Stimulated activated CD4-positive, alpha-beta T cell treated with anti-CD3 and anti-CD28 coated beads, Interleukin-4, amount 100 ng/mL, for 1 hour (primary cell): ENCODE measurements around the gene SDHA.
"Not testable (repeated sequence)": the region's sequence is repeated elsewhere in the genome, so short reads cannot be mapped to it uniquely, and the experiment has no call there.

Source experiments
- DNase-seq: peaks from one replicate; pipeline ENCODE4 v3.0.0-alpha.2; 2020

The SDHA gene

DNA sequence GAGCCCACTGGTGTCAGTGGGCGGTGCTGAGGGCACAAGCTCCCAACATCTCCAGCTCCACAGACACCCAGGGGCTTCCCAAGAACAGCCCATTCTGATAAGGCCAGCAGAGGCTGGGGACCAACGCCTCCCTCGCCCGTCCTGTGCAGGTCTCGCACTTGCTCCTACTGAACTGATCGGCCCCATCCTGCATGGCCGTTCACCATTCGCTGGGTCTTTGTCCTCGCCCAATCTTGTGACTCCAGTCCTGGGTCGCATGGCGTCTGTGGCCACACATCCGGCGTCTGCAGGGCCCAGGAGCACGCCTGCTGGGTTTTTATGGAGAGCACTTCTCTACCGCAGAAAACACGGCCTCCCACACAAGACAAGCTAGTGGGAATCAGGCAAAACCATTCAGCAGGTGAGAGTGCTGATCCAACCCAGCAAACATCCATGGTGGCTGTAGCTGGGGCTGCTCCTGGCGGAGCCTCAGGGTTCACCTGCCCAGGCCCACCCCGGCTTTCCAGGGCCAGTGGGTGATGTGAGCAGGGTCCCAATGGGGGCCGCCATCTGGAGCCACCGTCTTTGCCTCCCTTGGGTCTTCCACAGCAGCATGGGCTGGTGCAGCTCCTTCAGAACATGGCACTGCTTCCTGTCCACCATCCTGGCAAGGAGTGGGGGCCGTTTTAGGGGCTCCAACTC lies 19.5 kb upstream of the SDHA start:
- DNase-seq: no peak

DNA sequence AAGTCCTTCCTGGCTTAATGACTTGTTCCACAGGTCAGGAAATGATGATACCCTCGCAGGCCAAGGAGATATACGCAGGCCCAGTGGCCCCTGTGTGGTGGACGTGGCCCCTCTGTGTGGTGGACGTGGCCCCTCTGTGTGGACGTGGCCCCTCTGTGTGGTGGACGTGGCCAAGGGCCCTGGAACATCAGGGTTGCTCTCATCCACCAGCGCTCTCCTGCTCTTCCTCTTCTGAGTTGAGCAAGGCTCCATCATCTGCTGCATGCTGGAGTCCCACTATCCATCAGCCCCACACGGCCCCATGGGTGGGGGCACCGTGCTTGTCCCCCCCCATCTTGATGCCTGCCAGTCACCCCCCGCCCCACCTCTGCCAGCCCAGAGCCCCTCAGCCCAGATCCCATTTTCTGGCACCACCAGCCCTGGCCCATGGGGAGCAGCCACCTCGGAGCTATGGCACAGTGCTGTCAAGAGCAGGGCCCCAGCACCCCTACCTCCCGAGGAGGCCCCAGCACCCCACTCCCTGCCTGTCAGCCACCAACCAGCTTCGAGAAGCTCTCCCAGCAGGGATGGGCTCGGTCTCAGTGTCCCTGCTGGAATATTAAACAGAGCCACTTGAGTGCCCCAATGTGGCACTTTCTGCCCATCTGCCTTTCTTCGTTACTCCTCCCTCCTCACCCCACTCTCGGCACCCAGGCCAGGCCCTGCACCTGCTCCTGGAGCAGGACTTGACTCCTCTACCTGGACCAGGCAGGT lies 18.7 kb upstream of the SDHA start:
- no peak for DNase-seq

DNA sequence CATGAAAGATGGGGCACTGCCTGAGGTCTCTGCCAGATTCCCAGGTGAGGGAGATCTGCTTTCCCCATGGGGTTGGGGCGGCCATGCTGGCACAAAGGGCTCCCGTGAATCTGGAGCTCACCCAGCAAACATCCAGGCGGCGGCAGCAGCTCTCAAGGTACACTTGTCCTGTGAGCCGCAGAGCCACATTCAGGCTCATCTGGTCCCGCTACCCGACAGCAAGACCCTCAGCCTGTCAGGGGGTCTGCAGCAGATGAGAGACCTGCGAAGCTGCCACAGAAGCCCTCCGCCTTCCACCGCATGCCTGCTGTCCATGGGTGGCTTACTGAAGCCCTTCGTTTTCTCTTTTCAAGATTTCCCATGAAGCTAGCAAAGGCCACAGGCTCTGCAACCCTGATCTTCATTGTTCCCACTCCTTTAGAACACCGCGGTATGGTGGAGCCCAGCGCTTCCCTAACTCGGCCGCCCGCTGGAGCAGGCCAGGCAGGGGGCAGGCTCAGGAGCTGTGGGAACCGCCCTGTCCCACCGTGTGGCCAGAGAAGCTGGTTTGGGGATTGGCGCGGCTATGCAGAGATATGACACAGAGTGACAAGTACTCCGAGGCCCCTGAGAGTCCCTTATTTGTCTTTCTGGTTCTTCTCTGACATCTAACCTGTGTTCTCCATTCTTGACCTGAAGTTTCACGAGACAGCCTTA lies 18.0 kb upstream of the SDHA start:
- DNase-seq: no peak

DNA sequence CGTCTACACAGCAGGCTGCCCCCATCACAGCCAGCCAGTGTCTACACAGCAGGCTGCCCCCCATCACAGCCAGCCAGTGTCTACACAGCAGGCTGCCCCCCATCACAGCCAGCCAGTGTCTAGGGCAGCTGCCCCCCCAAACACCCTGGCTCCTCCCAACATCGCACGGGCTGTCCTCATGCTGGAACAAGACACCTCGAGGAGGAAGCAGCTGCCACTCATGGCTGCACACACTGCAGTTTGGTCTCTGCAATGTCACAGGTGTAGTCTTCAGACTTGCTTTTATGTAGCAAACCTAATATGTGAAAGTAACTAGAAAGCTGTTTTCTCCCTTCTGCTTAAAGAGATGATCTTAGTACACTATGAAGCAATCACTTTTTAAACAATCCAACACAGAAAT lies 17.1 kb upstream of the SDHA start:
- DNase-seq: no peak

DNA sequence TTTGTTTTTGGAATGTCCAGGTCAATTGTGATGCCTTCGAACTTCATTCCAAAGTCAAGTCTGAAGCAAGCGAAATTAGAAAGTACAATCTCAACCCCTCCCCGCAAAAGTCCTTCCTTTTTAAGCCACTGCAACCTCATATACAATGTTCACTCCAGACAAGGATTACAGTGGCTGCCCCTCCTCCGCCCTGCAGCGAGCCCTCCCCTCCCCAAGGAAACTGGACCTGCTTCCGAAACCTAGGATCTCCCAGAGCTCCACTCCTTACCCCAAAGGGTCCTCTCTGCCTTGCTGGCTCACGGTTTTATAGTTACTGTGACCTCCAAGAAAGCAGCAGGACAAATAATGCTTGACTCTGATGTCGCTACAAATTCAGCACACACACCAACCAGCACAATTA lies 16.4 kb upstream of the SDHA start:
- no peak for DNase-seq

DNA sequence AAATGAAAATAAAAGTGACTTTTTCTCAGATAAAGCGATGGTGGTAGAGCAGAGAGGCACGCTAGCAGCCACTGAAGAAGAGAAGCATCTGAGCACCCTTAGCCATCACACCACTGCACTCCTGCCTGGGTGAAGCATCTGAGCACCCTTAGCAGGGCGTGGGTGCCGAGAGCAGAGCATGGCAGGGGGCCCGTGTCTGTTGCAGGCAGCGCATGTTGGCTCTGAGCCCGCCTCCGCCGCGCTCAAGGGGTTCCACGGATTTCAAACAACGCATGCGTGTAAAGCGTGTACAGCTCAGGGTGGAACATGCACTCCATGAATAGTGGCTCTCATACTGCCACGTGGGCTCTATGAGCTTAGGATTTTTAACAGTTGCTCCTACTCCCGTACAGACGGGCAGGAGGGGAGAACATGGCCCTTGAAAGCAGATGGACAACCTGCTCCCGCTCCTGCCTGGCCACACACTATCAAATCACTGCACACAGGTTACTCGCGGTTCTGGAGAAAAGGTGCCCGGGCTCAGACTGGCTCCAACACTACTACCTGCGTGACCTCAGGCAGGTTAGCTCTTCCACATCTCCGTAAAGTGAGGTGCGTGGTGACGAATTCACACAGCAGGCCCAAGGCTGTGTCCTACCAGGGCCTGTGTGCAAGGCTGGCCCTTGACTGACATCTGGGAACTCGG lies 14.7 kb upstream of the SDHA start:
- DNase-seq: no peak

DNA sequence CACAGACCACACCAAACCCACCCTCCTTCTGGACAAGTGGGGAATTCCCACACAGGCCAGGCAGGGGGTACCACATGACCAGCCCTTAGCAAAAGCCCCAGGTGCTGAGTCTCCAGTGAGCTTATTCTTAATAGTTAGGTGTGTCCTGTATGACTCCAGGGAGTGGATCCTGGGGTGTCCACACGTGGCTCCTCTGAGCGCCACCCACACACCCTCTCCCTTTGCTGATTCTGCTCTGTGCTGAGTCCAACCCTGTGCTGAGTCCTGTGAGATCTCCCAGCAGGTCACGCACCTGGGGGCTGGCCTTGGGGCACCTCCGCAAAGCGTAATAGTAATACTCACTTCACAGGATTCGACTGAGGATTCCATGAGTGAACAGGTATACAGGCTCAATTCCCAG lies 14.1 kb upstream of the SDHA start:
- DNase-seq: no peak

DNA sequence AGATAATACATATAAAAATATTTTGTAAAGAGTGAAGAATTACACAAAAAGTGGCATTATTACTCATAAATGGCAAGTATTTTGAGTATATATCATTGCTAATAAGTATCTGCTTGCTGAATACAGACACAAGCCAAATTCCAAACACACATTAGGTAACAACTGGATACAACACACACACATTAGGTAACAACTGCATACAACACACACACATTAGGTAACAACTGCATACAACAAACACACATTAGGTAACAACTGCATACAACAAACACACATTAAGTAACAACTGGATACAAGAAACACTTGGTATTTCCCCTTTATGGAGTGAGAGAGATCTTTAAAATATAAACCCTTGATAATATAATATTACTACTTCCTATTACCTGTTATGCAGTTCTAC lies 13.7 kb upstream of the SDHA start:
- no peak for DNase-seq

DNA sequence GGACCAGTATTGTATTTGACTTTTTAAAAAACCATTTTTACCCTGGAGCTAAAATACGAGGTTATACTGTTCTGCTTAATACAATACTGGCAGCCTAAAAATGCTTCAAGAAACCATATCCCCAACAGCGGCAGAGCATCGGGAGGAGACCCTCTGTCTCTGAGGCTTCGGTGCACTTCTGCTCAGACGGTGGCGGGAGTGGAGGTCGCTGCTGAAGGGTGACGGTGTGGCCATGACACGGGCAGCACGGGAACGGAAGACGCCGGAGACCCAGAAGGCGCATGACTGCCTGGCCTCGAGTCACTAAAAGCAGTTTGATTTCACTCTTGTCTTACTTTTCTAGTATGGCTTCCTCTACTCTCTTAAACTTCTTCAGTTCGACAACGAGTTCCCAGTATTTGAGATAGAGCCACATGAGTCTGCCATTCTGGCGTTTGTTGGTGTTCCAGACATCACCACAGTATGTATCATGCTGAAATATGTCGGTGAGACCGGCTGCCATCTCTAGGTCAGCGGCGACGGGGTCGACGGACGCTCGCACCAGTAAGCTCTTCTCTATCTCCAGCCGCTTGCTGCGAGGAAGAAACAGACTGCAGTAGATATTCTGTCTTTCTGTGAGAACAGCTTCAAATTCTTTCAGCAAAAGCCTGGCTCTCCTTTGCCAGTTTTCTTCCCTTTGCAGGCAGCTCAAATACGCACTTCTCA lies 13.0 kb upstream of the SDHA start:
- no peak for DNase-seq

DNA sequence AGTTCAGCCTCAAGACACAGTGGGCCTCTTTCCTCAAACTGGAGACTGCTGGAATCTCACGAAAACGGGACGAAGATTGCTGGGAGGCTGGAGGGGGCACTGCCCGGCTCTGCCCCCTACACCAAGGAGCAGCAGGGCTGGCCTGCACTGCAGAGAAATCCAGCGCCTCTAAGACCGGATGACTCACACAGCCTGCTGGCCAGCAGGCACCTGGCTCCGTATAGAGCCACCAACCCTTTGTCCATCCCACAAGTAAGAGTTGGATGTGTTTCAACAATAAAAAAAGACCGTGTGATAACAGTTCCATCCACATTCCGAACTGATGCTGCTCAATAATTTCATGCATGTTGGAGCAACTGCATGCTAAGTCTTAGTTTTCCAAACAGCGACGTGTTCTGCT lies 11.7 kb upstream of the SDHA start:
- DNase-seq: no peak

DNA sequence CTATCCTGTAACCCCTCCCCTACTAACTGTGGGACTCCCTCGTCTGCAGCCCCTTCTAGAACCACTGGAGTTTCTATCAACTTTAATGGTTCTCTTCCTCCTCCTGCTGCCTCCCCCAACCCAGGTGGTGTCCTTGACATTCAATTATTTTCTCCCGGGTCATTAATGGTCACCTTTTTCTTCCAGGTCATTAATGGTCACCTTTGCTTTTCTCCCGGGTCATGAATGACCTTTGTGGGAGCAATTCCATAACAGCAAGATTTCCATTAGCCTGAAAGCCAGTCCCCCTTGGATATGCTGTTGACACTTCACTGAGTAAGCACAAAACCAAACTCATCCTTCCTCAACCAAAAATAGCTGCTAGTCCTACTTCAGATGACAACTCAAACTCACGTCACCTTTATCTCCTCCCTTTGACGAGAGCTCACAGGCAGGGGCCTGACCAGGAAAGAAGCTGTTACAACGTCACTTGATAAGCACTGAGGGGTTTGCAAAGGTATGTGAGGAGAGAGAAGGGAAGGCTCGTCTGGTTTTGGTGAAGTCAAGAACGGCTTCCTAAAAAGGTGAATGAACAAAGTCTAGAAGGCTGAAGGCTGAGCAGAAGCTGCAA lies 11.1 kb upstream of the SDHA start:
- no peak for DNase-seq

DNA sequence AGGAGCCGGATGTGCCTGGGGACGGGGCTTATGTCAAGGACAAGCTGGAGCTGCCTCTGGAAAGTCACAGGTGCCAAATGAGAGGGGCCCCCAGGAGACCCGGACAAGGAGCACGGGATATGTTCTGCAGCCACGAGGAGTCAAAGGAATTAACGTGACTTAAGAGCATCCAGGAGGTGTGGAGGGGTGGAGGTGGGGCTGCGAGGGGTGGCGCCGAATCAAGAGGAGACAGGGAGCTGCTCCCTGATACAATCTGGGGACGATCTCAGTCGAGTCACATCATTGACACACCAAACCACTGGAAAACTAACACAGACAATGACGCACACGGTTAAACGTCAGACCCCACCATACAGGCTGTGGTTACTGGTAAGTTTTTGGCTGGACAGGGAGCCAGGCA lies 10.5 kb upstream of the SDHA start:
- DNase-seq: no peak

DNA sequence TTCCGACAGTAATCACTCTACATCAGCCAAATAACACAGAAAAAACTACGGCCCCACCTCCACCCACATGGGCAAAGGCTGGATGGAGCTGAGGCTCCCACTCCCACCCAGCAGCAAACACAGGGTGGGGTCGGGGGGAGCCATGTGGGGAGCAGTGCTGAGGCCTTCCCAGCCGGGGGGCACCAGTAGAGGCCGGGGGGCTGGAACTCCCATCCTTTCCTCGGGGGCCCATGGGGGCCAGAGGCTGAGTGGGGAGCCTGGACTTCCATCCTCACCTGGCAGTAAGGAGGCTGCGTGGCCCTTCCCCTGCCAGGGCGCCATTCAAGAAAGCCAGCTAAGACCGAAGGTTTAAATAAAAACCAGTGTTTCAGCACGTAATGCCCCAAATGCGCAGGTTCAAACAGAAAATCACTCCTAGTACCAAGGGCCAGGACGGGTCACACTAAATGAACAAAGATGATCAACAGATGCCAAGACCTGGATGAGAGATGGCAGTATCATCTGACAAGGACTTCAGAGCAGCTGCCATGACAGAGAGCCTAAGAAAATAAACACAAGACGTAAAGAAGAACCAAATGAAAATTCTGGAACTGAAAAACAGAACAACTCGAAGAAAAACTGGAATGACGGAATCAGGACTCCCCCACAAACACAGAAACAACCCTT lies 9.5 kb upstream of the SDHA start:
- DNase-seq: no peak

DNA sequence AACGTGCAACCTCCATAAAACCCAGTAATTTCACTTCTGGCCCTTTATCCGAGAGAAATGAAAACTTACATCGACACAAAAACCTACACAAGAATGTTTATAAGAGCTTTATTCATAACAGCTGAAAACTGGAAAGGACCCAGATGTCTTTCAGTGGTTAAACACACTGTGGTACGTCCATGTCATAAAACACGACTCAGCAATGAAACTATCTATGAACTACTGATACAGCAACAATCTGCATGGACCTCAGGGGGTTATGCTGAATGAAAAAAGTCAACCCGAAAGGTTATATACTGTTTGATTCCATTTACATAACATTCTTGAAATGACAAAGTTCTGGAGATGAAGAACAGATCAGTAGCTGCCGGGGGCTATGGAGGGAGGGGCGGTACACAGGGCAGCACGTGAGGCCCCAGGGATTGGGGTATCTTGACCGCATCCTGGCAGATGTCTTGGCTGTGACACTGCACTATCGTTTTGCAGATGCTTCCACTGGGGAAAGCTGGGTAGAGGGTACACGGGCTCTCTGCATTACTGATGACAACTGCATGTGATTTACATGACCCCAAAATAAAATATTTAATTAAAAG lies 4.2 kb upstream of the SDHA start:
- DNase-seq: no peak

DNA sequence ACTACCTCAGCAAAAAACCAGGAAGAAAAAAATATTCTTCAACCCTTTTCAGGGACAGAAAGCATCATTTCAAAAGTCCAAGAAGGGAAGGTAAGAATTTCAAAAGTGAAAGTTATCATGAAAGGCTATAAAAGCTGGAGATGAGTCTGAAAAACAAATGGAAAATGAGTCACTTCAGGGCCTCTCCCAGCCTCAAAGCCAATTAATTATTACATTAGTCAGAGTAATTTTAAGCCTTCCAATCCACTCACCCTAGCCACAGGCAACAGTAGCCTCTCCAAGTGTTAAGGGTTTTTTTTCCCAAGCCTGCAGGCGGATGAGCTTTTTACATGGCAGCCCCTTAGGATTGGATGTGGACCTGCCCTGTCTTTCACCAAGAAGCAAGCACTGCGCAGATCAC lies 2.9 kb upstream of the SDHA start:
- not testable (repeated sequence) for DNase-seq

DNA sequence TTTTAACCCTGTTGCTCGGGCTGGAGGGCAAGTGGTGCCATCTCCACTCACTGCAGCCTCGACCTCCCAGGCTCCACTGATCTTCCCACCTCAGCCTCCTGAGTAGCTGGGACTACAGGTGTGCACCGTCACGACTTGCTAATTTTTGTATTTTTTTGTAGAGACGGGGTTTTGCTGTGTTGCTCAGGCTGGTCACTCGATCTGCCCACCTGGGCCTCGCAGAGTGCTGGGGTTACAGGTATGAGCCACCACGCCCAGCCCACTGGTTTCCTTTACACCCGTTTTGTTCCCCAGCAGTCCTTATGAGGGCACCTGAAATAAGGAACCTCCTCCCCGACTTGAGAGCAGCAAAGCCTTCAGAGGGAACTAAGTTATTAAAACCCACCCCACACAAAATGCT lies 2.0 kb upstream of the SDHA start:
- DNase-seq: not testable (repeated sequence)

DNA sequence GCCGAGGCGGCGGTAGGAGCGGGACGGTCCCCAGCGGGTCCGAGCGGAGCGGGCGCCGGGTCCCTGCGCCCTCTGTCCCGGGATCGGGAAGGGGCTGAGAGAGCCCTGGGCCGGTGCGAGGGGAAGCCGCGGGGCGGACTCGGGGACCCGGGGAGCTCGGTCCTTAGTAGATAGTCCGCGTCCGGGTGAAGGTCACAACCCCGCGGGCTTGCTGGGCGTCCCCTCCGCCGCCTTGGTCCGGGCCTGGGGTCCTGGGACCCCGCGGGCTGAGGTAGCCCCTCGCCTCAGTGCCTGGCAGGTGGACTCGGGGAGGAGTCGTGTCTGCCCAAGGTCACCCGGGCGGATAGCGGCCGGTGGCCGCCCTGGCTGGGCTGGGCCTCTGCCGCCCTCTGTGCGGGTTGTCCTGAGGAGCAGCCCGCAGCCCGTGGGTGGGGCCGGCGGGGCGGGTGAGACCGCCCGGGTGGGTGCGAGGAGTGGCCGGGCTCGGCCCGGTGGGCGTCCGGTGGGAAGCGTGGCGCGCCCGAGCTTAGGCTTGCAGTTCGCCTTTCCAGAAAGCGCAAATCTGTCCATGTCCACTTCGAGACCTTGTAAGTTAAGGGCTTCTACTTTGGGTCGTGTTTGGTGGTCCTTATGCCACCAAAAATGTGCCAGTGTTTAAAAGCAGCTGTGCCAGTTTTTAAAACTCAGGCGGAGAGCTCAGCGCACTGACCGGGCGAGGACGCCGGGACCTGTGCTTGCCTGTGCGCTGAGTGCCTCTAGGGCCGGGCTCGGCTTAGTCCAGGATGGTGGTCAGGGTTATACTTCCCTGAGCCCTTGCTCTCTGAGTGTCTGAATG lies 554 bp downstream of the SDHA start:
- peak; percentile 11 for DNase-seq

DNA sequence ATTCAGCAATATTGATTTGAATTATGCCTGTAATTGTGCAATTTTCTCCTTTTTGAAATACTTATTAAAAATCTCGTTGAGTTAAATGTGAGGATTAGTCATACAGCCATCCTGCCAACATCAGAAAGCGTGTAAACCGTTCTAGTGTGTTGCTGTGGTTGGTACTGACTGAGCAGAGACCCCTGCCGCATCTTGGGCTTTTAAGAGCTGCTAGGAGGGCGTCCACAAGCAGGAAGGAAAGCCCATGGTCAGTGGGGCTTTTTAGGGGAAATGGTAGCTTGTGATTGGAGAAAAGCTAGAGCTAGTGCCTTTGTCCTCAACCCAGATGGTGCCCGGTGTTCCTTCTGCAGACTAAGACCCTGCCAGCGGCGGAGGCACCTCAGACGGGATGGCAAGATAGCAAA lies 1.3 kb downstream of the SDHA start:
- DNase-seq: peak; percentile 11

DNA sequence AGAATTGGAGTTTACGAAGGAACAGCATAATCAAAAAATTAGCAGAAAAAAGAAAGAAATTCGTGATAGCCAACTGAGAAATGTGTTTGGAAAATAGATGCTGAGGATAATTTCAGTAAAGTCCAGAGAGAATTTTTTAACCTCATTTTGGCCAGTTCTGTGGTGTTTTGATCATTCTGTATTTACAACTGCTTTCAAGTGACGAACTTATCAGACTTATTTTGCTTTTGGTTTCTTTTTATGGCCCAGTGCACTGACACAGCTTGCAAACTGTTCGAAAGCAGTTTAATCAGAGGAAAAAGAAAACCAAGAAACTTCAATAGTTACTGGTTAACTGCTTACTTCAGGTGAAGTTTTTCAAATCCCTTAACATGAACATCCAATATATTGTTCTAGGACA lies 1.9 kb downstream of the SDHA start:
- no peak for DNase-seq

DNA sequence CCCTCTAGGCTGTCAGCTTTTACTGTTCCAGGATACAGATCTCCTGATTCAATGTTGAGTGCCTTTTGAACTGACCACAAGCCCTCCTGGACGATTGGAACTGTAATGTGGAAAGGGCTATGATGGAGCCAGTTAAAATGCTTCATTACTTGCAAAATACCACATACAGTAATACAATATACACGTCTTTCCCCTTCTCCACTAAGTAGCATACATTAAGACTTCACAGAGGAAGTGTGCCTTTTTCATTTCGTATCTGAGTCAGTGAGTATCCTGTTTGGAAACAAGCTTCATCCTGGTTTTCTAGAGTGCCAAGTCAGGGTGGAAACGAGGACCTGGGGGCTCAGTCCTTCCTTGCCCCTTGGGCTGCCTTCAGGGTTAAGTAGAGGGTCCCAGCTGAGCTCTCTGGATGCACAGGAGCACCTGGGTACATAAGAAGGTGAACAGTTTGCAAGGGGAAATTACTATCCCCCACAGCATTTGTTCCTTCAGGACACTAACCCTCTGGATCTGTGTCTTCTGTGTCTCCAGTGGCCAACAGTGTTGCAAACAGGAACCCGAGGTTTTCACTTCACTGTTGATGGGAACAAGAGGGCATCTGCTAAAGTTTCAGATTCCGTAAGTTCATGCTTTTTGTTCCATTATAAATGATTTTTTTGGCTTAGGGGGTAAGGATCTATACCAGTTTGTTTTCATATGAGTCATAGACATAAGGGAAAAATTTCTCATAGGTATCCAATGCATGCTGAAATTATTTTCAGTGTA lies 5.0 kb downstream of the SDHA start:
- DNase-seq: not testable (repeated sequence)
